GM12872 (cell line): ENCODE measurements around the gene TBX10.

Experiments used
- CTCF ChIP-seq: IDR thresholded peaks from 3 replicates; pipeline ENCODE4 v1.5.1; 2011; ENCODE audit warnings: low read depth, mild to moderate bottlenecking, low read length, moderate library complexity; ENCODE audit not compliant: insufficient read depth

The TBX10 gene

DNA sequence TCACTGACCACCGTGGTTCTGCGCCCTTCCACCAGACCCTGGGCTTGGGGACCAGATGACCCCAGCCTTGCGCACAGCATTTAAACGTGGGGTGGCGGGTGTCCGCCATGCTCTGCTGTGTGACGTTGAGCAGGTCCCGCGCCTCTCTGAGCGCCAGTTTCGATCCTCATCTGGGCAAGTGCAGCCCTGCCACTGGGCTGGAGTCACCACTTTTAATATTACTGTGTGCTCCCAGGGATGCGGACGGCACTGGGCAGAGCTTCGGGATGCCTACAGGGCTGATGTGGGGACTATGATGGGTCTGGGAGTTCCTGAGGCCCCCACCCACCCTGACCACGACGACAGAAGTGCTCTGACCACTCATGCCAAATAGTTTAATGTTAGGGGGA lies 8.6 kb downstream of the TBX10 start:
- TF ChIP-seq CTCF = no peak

GRCh38 chr11:67630228-67630942 lies 9.2 kb downstream of the TBX10 start:
- TF ChIP-seq CTCF = peak; percentile 80

DNA sequence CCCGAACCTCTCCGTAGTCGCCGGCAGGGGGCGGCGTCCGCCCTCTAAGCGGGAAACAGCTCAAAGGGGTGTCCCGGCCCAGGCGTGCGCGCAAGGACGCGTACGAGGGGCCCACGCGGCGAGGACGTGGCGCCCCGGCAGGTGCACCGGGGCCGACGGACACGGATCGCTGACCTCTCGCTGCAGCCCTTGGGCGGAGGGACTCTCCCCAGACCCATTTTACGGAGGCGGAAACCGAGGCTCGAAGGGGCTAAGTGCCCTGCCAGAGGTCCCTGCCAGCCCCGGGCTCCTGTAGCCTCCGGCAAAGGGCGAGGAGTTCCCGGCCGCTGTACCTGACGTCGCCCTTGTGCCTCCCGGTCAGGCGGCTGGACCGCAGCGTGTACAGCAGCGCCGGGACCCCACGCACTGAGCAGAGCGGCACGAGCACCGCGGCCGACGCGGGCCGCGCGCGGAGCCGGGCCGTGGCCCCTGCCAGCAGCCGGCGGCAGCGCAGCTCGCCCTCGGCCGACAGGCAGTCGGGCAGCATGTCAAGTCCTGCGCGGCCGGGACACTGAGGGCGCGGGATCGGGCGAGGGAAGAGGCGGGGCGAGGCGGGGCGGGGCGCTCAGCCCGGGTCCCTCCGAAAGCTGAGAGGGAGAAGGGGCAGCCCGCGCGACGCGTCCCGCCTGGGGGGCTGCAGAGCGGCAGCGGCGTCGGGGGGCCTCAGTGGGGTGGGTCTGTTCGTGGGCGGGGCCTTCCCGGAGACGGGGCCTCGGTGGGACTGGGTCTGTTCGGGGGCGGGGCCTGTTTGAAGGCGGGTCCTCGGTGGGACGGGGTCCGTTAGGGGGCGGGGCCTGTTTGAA lies 10.0 kb downstream of the TBX10 start, which contains the start of gene NUDT8:
Gene NUDT8 (minus strand): TSS at position 552 of the 842 bp plus-strand sequence. CDS start 26 bp downstream, at position 526.
- TF ChIP-seq CTCF = peak; percentile 87; the same call in 2 of the 3 replicates

- no peak; the same call in 2 of the 3 replicates for TF ChIP-seq CTCF
Measured at GRCh38 chr11:67628710-67629385, 10.7 kb downstream of the TBX10 start.

GRCh38 chr11:67627812-67628624 lies 11.5 kb downstream of the TBX10 start:
- TF ChIP-seq CTCF = no peak

DNA sequence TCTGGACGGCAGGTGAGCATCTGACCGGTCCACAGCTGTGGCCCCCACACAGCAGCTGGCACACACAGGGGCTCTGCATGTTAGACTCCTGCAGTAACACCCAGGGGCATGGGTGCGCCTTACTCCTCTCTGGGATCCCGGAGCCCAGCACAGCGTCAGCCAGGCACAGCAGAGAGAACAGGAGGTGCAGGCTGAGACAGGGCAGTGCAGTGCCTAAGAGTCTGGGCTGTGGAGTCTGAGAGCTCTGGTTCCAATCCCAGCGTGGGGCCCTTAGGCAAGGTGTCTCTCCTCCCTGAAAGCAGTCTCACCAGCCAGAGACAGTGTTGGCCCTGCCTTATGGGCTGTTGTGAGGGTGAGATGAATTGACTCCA lies 12.1 kb downstream of the TBX10 start:
- no peak for TF ChIP-seq CTCF
